C4-2B (cell line): ENCODE measurements around the gene EMP2.

Experiments
- CTCF ChIP-seq: fragments of 450-650 bp; conservative IDR thresholded peaks from 2 replicates; pipeline ENCODE4 v1.5.1; 2017; ENCODE audit warnings: mild to moderate bottlenecking
- ZFX ChIP-seq: fragments of 450-650 bp; IDR thresholded peaks from 2 replicates; pipeline ENCODE4 v1.6.1; 2017

GRCh38 chr16:10613785-10614485 lies 33.5 kb upstream of the EMP2 start:
- TF ChIP-seq CTCF (no peak), ZFX (no peak)
